BE2C (cell line): ENCODE results near the gene RNF152.

Experiments used
- DNase-seq: peaks from one replicate; pipeline ENCODE4 v3.0.0-alpha.2; 2020
- H3K27me3 ChIP-seq: fragments of 250-450 bp; sonication (Bioruptor Pico); 2 replicates; pipeline ENCODE4 v1.5.1; 2020; ENCODE audit warnings: mild to moderate bottlenecking
- H3K36me3 ChIP-seq: fragments of 250-450 bp; sonication (Bioruptor Pico); 2 replicates; pipeline ENCODE4 v1.5.1; 2020; ENCODE audit warnings: mild to moderate bottlenecking
- H3K4me1 ChIP-seq: fragments of 250-450 bp; sonication (Bioruptor Pico); 2 replicates; pipeline ENCODE4 v1.5.1; 2020
- H3K4me3 ChIP-seq: 2 replicates; pipeline ENCODE4 v1.5.1; 2011; ENCODE audit warnings: low read depth, low read length
- H3K9me3 ChIP-seq: fragments of 250-450 bp; sonication (Bioruptor Pico); 2 replicates; pipeline ENCODE4 v1.5.1; 2020
- TF ChIP-seq, protein P1 (sequence below): IDR thresholded peaks from 2 replicates; pipeline ENCODE4 v1.5.1; 2012; ENCODE audit warnings: mild to moderate bottlenecking, low read depth, low read length

Gene RNF152

DNA sequence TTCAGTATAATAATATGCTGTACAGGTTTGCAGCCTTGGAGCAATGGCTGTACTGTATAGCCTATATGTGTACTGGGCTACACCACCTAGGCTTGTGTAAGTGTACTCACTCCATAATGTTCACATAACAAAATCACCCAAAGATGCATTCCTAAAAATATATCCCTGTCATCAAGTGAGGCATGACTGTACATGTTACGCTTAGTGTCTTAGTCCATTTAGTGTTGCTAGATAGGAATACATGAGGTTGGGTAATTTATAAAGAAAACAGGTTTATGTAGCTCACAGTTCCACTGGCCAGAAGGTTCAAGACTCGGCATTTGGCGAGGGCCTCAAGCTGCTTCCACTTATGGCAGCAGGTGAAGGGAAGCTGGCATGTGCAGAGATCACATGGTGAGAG, 31.4 kb downstream of the RNF152 start:
- Histone ChIP-seq H3K27me3 (no peaks in the 10 kb centered on the region), H3K4me3 (no peak overlapping the region), H3K36me3 (no peaks in the 10 kb centered on the region), H3K9me3 (no peaks in the 10 kb centered on the region), H3K4me1 (no peaks in the 10 kb centered on the region; the same call in 1 of the 2 replicates)
- TF ChIP-seq, protein P1, sequence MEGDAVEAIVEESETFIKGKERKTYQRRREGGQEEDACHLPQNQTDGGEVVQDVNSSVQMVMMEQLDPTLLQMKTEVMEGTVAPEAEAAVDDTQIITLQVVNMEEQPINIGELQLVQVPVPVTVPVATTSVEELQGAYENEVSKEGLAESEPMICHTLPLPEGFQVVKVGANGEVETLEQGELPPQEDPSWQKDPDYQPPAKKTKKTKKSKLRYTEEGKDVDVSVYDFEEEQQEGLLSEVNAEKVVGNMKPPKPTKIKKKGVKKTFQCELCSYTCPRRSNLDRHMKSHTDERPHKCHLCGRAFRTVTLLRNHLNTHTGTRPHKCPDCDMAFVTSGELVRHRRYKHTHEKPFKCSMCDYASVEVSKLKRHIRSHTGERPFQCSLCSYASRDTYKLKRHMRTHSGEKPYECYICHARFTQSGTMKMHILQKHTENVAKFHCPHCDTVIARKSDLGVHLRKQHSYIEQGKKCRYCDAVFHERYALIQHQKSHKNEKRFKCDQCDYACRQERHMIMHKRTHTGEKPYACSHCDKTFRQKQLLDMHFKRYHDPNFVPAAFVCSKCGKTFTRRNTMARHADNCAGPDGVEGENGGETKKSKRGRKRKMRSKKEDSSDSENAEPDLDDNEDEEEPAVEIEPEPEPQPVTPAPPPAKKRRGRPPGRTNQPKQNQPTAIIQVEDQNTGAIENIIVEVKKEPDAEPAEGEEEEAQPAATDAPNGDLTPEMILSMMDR: no peak
- DNase-seq: no peak

DNA sequence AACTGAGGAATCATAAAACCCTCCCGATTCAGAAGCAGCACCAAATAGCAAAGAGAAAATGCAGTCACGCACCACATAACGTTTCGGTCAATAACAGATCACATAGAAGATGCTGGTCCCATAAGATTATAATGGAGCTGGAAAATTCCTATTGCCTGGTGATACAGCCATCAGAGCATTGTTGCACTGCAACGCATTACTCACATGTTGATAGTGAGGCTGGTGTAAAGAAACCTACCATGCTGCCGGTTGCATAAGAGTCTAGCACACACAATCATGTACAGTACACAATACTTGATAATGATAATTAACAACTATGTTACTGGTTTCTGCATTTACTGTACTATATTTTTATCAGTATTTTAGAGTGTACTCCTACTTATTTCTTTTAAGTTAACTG, 32.5 kb downstream of the RNF152 start:
- H3K36me3 ChIP-seq: no peaks in the 10 kb centered on the region
- no peak overlapping the region for H3K4me3 ChIP-seq
- no peaks in the 10 kb centered on the region; the same call in 1 of the 2 replicates for H3K4me1 ChIP-seq
- TF ChIP-seq, protein P1: no peak
- no peak for DNase-seq
- H3K27me3 ChIP-seq: no peaks in the 10 kb centered on the region
- no peaks in the 10 kb centered on the region for H3K9me3 ChIP-seq

GRCh38 chr18:61859113-61859512, 33.7 kb downstream of the RNF152 start:
- TF ChIP-seq, protein P1: no peak
- Histone ChIP-seq H3K36me3 (no peaks in the 10 kb centered on the region), H3K9me3 (no peaks in the 10 kb centered on the region), H3K27me3 (no peaks in the 10 kb centered on the region), H3K4me3 (no peak overlapping the region), H3K4me1 (peaks cover 3% of the 10 kb centered on the region)
- DNase-seq: no peak

DNA sequence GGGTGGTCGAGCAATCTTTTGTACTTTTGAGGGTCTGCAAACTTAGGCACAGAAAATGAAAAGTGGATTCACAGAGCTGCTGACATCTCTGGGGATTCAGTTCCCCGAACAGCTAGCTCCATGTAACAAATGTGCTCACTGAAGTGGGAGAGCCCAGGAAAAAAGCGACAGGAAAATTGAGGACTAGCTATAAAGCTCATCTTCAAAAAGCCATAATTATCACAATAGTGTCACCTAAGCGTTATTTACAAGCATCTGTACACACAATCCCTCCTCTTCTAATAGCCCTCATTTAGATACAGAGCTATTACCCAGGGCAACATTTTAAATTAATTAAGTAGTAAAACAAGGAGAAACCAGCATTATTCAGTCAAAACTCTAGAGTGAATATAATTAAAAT, 36.1 kb downstream of the RNF152 start:
- Histone ChIP-seq H3K9me3 (no peaks in the 10 kb centered on the region), H3K4me3 (no peak overlapping the region), H3K36me3 (no peaks in the 10 kb centered on the region), H3K4me1 (peaks cover 3% of the 10 kb centered on the region), H3K27me3 (no peaks in the 10 kb centered on the region)
- TF ChIP-seq, protein P1: no peak
- DNase-seq: no peak

DNA sequence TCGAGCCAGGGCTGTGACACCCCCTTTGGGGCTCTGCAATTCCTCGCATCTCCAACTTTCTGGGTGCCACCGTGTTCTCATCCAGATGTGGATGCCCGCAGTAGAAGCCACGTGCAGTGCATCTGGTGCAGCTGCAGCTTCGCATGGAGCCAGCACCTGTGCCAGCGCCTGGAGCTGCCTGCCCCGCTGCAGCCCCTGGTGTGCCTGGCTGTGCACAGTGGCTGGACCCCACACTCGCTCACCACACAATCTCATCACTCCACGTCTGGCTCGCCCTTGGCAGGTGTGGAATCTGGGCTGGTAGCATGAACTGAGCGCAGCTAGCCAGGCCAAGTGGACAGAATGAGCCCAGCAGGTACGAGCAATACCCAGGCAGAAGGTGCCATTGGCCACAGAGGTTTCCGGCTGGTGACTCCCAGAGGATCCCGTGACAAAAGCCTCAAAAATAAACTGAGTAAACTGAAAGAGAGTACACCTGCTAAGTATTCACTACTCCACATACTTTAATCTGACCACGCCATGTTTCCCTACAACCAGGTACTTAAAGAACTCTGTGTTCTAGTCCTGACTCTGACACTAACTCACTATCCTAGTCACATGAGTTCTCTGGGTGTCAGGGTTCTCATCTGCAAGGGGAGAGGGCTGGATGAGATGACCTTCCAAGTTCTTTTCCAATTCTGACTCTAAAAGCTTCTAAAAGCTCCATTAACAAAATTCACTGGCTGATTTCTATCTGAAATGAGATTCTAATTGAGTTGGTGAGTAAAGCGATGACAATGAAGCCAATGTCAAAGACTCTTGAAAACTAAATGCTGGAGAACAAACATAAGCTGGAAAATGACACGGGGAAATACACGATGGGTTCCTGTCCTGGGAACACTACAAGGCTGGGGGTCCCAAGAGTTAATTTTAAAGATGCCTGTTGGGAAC, 37.1 kb downstream of the RNF152 start:
- H3K9me3 ChIP-seq: no peaks in the 10 kb centered on the region
- peak; percentile 46 for DNase-seq
- H3K27me3 ChIP-seq: no peaks in the 10 kb centered on the region
- TF ChIP-seq, protein P1: no peak
- H3K4me3 ChIP-seq: no peak overlapping the region; the same call in 1 of the 2 replicates
- peaks cover 3% of the 10 kb centered on the region for H3K4me1 ChIP-seq
- H3K36me3 ChIP-seq: no peaks in the 10 kb centered on the region
